Activated naive CD4-positive, alpha-beta T cell treated with anti-CD3 and anti-CD28 coated beads, Interleukin-2, amount 50 U/mL, for 24 hours (primary cell): ENCODE measurements around the gene PRLR.

Source experiments
- H3K27ac Mint-ChIP-seq: one replicate; pipeline ENCODE4 v1.8.0; 2021; ENCODE audit warnings: mild to moderate bottlenecking, mixed read lengths
- H3K27me3 Mint-ChIP-seq: one replicate; pipeline ENCODE4 v1.8.0; 2021; ENCODE audit warnings: mixed read lengths
- H3K36me3 Mint-ChIP-seq: one replicate; pipeline ENCODE4 v1.8.0; 2021; ENCODE audit warnings: mixed read lengths
- H3K4me1 Mint-ChIP-seq: one replicate; pipeline ENCODE4 v1.8.0; 2021; ENCODE audit warnings: mixed read lengths
- H3K4me3 Mint-ChIP-seq: one replicate; pipeline ENCODE4 v1.8.0; 2021; ENCODE audit warnings: mild to moderate bottlenecking, mixed read lengths
- H3K9me3 Mint-ChIP-seq: one replicate; pipeline ENCODE4 v1.8.0; 2021; ENCODE audit warnings: mixed read lengths

PRLR gene

DNA sequence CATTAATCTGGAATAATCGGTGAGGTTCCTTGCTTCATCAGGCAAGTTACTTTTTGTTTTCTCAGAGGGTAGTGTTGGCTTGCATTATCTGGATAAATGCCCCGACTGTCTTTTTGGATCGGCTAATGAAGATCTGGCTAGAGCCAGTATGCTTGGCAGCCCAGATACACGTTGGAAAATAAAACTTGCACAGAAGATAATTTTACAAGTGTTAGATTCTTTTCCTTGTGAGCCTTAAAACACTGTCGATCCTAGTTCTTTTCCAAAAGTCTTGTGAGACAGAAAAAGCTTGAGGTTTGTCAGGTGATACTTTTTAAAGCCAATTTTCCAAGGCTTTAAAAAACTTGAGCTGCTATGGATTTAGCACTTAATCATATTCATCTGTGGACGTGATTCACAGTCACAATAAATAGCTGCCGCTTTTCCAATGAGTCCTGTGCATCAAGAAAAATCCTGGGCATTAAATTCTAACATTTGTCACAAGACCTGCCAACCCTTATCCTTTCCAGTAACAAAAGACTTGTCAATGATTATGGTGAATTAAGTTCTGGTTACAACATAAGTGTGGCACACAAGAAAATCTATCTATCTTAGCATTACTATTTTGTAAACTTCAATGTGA, 68.5 kb downstream of the PRLR start:
- Mint-ChIP-seq H3K4me1 (no peaks in the 10 kb centered on the region), H3K4me3 (no peak overlapping the region), H3K27ac (no peak overlapping the region), H3K27me3 (peaks cover 4% of the 10 kb centered on the region), H3K36me3 (no peaks in the 10 kb centered on the region), H3K9me3 (peaks cover 4% of the 10 kb centered on the region)

DNA sequence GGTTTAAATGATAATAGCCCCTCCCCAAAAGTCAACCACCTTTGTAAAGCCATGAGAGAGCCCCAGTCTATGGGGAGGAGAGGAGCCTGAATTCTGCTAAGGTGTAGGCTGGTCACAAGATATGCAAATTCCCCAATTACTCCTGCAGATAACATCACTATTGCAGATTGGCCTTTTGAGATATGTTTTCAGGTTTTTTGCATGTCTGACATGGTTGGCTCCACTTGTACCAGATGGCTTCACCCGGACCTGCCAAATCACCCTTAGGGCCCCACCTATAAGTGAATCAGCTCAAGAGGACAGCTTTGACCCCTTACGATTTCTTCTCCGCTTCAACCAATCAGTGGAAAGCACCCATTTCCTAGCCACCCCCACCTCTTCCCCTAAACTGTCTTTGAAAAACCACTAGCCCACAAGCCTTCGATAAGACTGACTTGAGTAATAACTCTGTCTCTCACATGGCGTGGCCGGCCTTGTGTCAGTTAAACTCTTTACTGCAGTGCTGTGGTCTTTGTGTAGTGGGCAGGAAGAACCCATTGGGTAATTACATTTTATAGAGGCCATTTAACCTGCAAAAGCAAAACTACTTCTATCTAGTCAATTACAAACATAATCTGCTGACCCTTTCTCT, 69.7 kb downstream of the PRLR start:
- Mint-ChIP-seq H3K9me3 (no peaks in the 10 kb centered on the region), H3K4me3 (no peak overlapping the region), H3K27me3 (peaks cover 2% of the 10 kb centered on the region), H3K4me1 (no peaks in the 10 kb centered on the region), H3K27ac (no peak overlapping the region), H3K36me3 (no peaks in the 10 kb centered on the region)

DNA sequence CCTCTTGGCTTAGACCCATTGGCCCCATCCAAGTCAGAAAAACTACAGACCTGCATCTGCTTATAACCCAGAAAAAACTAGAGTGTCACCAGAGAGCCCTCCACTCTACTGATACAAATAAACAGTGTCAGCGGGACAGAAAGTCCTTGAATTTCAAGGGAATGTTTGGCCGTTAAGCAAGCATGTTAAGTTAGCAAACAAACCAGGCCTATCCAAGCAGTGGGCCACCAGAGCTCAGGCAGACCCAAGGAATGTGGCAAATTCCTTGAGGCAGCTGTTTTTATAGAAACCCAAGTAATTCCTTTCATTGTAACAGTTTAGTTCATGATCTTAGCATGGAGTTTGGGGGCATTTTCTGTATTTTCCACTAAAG, 70.9 kb downstream of the PRLR start:
- Mint-ChIP-seq H3K4me3 (no peak overlapping the region), H3K27ac (no peak overlapping the region), H3K9me3 (no peaks in the 10 kb centered on the region), H3K36me3 (no peaks in the 10 kb centered on the region), H3K4me1 (no peaks in the 10 kb centered on the region), H3K27me3 (peaks cover 4% of the 10 kb centered on the region)

DNA sequence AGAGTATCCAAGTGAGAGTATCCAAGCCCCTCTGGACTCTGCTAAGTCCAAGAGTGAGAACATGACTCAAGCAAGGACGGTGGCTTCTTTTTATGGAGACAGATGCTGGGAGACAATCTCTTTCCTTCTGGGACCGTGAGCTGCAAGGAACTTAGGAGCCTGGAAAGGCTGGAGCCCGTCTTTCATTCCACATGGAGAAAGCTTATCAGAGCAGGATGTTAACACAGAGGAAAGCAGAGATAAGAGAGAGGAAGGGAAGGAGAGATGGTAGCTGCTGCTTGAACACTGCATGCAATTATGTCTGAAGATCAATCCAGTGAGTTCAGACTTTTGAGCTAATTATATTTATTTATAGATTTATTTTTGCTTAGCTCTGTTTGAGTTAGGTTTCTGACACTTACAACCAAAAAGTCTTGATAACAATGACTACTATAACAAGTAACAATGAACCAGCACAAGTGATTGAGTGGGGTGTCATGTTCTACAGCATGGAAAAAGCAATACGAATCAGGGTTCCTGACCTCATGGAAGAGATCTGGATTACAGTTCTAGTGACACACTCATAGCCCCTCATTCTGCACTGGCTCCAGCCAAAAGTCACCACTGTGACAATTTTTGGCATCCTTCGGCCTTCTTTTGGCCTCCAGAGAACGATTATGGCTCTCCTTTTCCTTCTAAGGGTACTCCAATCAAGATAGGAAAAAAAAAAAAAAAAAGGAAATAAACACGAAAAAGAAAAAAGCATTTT, 71.5 kb downstream of the PRLR start:
- H3K4me3 Mint-ChIP-seq: no peak overlapping the region
- H3K9me3 Mint-ChIP-seq: no peaks in the 10 kb centered on the region
- no peaks in the 10 kb centered on the region for H3K4me1 Mint-ChIP-seq
- no peaks in the 10 kb centered on the region for H3K36me3 Mint-ChIP-seq
- H3K27me3 Mint-ChIP-seq: peaks cover 4% of the 10 kb centered on the region
- no peak overlapping the region for H3K27ac Mint-ChIP-seq

DNA sequence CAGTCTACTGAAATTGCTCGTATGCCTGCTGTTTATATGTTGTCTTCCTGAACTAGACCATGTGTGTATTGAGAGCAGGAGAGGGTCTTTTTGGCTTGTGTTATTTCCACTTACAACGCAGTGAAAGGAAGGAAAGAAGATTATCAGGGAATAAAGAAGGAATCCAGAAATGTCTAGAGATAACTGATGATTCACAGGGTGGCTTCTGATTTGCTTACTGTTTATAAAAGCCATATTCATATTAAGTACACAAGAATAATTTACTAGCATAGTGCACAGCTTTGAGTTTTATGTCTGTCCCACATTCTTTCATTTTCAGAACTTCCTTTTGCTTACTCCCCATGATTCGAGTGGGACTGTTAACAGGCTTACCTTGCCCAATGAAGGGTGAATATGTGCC, 72.1 kb downstream of the PRLR start:
- H3K4me1 Mint-ChIP-seq: no peaks in the 10 kb centered on the region
- H3K36me3 Mint-ChIP-seq: no peaks in the 10 kb centered on the region
- H3K9me3 Mint-ChIP-seq: no peaks in the 10 kb centered on the region
- H3K27me3 Mint-ChIP-seq: peaks cover 2% of the 10 kb centered on the region
- H3K4me3 Mint-ChIP-seq: no peak overlapping the region
- H3K27ac Mint-ChIP-seq: no peak overlapping the region

DNA sequence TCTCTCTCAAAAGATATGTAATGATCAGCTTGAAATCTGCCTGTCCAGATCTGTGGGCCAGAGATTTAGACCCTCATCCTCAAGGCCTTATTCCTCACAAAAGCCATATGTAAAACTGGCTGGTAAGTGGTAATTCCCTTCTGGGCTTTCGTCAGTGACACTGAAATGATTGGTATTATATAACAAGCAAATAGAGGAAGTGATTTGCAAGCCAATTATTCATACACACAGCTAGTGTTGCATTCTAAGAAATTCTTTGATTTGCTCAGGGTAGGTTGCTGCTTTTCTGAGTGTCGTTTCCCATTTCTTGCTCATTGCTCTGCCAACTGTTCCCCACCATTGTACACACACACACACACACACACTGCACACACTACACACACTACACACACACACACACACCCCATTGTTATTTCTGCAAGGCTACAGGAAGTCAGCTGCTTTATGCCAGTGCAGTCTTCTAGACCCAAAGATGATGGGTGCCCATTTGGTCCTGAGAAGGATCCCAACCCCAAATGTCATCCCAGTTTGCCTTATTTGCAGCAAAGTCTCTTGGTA, 76.8 kb downstream of the PRLR start:
- Mint-ChIP-seq H3K4me1 (no peaks in the 10 kb centered on the region), H3K36me3 (no peaks in the 10 kb centered on the region), H3K9me3 (no peaks in the 10 kb centered on the region), H3K27ac (no peak overlapping the region), H3K27me3 (peaks cover 5% of the 10 kb centered on the region), H3K4me3 (no peak overlapping the region)

DNA sequence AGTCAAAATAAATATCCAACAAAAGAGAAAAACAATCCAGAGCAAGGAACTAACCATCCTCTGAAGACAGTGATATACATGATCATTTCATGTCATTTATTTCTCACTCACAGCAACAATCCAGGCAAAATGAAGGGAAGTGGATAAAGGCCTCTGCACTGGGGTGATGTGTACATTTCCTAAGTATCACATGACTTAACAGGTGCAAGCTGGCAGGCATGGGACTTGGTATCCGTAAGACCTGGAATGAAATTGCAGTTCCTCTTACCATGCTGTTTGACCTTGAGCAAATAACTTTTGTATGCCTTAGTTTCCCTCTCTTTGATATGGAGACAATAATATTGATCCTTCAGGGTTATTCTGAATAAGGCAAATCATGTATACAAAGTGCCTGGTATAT, 77.6 kb downstream of the PRLR start:
- no peaks in the 10 kb centered on the region for H3K4me1 Mint-ChIP-seq
- no peaks in the 10 kb centered on the region for H3K36me3 Mint-ChIP-seq
- H3K27me3 Mint-ChIP-seq: peaks cover 5% of the 10 kb centered on the region
- H3K4me3 Mint-ChIP-seq: no peak overlapping the region
- no peaks in the 10 kb centered on the region for H3K9me3 Mint-ChIP-seq
- no peak overlapping the region for H3K27ac Mint-ChIP-seq

DNA sequence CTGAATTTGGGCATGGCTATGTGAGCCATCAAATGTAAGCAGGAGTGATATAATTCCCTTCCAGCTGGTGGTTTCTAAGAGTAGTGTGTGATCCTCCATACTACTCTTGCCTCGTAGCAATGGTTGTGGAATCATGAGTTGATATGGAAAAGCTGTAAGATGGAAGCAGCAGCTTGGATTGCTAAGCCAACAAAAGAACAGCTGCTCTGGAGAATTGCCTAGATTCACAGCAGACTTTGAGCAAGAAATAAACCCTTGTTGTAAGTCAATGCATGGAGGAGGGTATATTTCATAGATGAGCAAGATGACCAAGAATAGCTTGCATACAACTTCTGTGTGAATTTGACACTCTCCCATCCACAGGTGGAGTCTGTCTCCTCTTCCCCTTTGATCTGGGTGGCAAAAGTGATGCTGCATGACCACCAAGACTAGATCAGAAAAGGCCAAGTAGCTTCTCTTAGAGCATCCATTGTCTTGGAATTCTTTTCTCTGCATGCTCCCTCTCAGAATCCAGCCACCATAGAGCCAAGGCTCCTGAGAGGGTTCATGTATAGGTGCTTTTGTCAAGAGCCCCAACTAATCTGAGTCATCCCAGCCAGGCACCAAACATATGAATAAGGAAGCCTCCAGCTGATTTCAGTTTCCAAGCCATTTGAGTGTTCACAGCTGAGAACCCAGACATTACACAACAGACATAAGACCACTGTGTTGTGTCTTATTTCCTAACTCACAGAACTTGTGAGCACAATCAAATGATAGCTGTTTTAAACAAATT, 79.0 kb downstream of the PRLR start:
- Mint-ChIP-seq H3K4me3 (no peak overlapping the region), H3K9me3 (no peaks in the 10 kb centered on the region), H3K27ac (no peak overlapping the region), H3K4me1 (no peaks in the 10 kb centered on the region), H3K27me3 (peaks cover 5% of the 10 kb centered on the region), H3K36me3 (no peaks in the 10 kb centered on the region)

DNA sequence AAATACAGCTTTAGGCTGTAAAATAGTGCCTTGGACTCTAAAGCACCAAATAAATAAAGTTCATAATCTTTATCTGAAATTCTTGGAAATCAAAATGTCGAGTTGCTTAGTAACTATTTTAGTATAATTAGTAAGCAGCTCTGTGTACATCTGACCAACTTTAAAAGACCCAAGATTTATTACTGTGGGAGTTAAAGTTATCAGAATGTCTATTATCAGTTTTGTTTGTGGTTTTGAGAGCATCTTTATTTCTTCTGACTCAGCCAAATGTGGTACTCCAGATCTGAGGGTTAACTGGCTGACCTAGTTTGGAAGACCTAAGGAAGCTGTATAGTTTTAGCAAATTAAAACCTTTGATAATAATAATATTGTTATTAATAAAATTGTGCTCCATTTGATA, 81.2 kb downstream of the PRLR start:
- Mint-ChIP-seq H3K36me3 (no peaks in the 10 kb centered on the region), H3K9me3 (no peaks in the 10 kb centered on the region), H3K4me3 (no peak overlapping the region), H3K4me1 (no peaks in the 10 kb centered on the region), H3K27me3 (peaks cover 2% of the 10 kb centered on the region), H3K27ac (no peak overlapping the region)

DNA sequence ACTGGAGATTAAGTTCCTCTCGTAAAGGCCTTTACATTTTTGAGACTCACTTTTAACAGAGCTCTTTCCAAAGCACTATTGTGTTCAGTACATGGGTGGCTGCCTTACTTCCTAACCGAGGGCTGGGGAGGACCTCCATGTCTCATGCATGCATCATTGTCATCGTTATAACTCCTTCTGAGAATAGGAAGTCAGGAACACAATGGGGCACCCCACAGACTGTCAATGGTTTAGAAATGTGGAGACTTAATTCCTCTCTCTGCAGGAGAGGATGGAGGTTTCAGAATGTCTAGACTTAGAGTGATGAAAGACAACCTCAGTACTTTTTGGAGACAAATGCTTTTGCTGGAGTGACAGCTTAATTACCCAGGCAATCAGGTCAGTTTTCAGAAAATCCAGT, 83.9 kb downstream of the PRLR start:
- no peaks in the 10 kb centered on the region for H3K9me3 Mint-ChIP-seq
- no peak overlapping the region for H3K27ac Mint-ChIP-seq
- H3K36me3 Mint-ChIP-seq: no peaks in the 10 kb centered on the region
- H3K4me1 Mint-ChIP-seq: no peaks in the 10 kb centered on the region
- H3K4me3 Mint-ChIP-seq: no peak overlapping the region
- H3K27me3 Mint-ChIP-seq: peaks cover 6% of the 10 kb centered on the region

DNA sequence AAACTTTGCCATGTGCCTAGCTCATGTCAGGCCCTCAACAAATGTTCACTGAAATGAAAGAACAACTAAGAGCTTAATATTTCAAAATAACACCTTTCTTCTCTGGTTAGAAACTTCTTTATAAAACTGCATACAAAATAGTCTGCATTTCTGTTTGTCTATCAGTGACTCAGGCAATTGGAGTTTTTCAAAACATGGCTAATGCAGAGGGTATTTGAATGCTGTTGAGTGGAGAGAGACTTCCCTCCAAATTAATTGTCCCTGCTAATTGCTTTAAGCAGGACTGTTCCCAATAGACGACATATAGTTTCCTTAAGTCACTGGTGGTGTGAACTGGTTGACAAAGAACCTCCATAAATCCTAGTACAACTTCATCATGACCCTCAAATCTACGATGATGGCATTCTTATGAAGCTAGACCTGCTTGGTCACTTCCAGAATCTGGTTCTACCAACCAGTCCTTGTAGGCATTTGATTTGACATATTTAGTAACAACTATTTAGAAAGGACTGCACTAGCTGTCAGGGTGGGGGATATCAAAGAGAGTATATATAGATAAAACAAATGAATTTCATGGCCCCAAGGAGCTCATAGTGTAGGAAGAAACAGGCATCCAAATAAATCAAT, 84.5 kb downstream of the PRLR start:
- Mint-ChIP-seq H3K36me3 (no peaks in the 10 kb centered on the region), H3K27me3 (peaks cover 6% of the 10 kb centered on the region), H3K9me3 (no peaks in the 10 kb centered on the region), H3K4me3 (no peak overlapping the region), H3K27ac (no peak overlapping the region), H3K4me1 (no peaks in the 10 kb centered on the region)

DNA sequence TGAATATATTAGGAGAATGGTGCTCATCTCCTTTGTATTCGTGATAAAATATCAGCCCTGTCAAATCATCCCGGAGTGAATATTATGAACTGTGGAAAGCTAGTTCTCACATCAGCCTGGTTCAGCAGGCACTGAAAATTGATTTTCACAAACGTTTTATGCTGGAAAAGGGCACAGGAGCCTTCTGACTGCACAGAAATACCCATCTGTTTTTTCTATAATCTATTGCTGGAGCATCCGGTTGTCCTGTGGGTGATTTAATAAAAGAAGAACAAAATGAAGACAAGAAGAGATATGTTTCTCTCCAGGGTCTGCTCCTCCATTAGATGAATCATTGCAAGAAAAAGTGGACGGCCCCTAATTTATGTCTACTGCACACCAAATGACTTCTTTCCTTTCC, 85.3 kb downstream of the PRLR start:
- Mint-ChIP-seq H3K27me3 (peaks cover 3% of the 10 kb centered on the region), H3K4me1 (no peaks in the 10 kb centered on the region), H3K36me3 (no peaks in the 10 kb centered on the region), H3K27ac (no peak overlapping the region), H3K9me3 (no peaks in the 10 kb centered on the region), H3K4me3 (no peak overlapping the region)

DNA sequence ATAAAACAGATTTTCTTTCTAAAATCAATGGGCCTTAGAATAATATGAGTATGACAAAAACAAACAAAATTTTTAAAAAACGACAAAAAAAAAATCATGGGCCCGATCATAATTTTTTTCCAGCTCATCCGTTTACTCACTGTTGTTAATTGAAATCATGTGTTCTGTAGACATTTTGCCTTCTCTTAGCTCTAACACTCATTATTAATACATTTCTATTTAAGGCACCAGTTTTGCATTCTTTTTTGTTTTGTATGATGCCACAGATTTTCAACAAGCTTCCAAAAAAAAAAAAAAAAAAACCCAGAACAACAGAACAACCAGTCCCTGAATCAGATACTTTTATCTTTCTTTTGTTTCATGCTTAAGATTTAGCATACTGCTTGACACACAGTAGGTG, 86.4 kb downstream of the PRLR start:
- H3K4me3 Mint-ChIP-seq: no peak overlapping the region
- no peaks in the 10 kb centered on the region for H3K9me3 Mint-ChIP-seq
- no peaks in the 10 kb centered on the region for H3K4me1 Mint-ChIP-seq
- H3K36me3 Mint-ChIP-seq: no peaks in the 10 kb centered on the region
- H3K27me3 Mint-ChIP-seq: peaks cover 3% of the 10 kb centered on the region
- H3K27ac Mint-ChIP-seq: no peak overlapping the region

DNA sequence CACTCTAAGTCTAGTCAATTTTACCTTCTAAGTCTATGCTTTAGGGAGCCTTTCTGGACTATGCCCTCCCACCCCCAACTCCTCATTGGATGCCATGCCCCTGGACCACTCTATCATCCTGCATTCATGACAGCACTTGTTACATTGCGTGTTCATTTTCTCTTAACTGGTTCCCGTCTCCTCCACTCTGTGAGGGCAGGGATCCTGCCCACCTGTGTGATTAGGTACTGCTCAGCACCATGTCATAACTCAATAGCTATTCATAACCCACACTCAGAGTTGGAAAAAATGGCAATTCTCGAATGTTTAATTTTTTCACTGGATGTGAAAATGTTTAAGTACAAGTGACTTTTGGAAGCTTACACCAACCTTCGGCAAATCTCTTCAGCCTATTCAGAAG, 88.5 kb downstream of the PRLR start:
- H3K4me1 Mint-ChIP-seq: no peaks in the 10 kb centered on the region
- no peak overlapping the region for H3K27ac Mint-ChIP-seq
- no peaks in the 10 kb centered on the region for H3K9me3 Mint-ChIP-seq
- no peaks in the 10 kb centered on the region for H3K36me3 Mint-ChIP-seq
- no peak overlapping the region for H3K4me3 Mint-ChIP-seq
- peaks cover 9% of the 10 kb centered on the region for H3K27me3 Mint-ChIP-seq

DNA sequence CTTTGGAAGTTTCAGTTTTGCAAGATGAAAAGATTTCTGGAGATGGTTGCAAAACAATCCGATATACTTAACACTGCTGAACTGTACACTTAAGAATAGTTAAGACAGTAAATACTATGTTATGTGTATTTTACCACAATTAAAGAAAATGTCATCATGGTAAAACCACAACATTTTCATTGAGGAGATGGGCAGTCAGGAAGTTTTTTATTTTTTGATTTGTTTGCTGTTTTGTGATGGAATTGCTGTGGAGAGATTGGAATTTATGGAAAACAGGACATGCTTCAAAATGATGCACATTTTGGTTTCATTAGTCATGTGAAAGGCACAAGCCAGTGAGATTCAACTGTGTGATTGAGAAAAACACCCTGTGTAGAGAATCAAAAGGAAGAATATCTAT, 92.1 kb downstream of the PRLR start:
- peaks cover 19% of the 10 kb centered on the region for H3K27me3 Mint-ChIP-seq
- H3K9me3 Mint-ChIP-seq: no peaks in the 10 kb centered on the region
- H3K27ac Mint-ChIP-seq: no peak overlapping the region
- no peaks in the 10 kb centered on the region for H3K36me3 Mint-ChIP-seq
- H3K4me3 Mint-ChIP-seq: no peak overlapping the region
- no peaks in the 10 kb centered on the region for H3K4me1 Mint-ChIP-seq
